ENCODE measurements around the gene SAMD4B. TPM values are rescaled to one million over a fixed set of nuclear protein-coding genes. Genes with fewer than 3 reads are reported as not detected.
A peak's percentile ranks its signal among the peaks of the same experiment; 100 is the strongest.
"Not testable (repeated sequence)": the region's sequence is repeated elsewhere in the genome, so short reads cannot be mapped to it uniquely, and the experiment has no call there.

The SAMD4B gene
- total and polyA plus RNA-seq, 7 experiments from 2014 or later: 7.3 to 84.6 (median 64.0) TPM

- Mint-ChIP-seq H3K27ac (peak overlapping the region in 3 of 9 donors; percentile 5 to 46 (median 38)), H3K36me3 (peaks cover 6 to 62% (median 18%) of the 10 kb centered on the region in 5 donors)
- POLR2A ChIA-PET: interaction anchor here (0.6 kb wide), 1 partner anchor 17 kb away, joined by 4 read pairs; no protein-coding TSS in a partner anchor
- DNase-seq; ATAC-seq; H3K27me3 Mint-ChIP-seq; CTCF ChIA-PET; H3K4me3 Mint-ChIP-seq; H3K27me3 ChIP-seq (ENCODE audit: control insufficient read depth in 2 of 2, insufficient read depth in 2 of 2, low read length in 2 of 2); intact Hi-C loops (cut with micrococcal nuclease); H3K27ac ChIP-seq (ENCODE audit: low read depth, low read length); H3K4me3 ChIP-seq (ENCODE audit: low read length); H3K4me1 ChIP-seq (ENCODE audit: control insufficient read depth in 2 of 2, insufficient read depth in 2 of 2, low read length in 2 of 2); H3K9me3 Mint-ChIP-seq; H3K9me3 ChIP-seq (ENCODE audit: control insufficient read depth in 2 of 3, low read length in 3 of 3); H3K4me1 Mint-ChIP-seq: not testable (repeated sequence)
- peaks cover 4 to 96% (median 30%) of the 10 kb centered on the region in 3 experiments for H3K36me3 ChIP-seq (ENCODE audit: control insufficient read depth in 2 of 3, insufficient read depth in 3 of 3, low read length in 3 of 3)
Measured at GRCh38 chr19:39379366-39379765, 37.1 kb downstream of the SAMD4B start.

GRCh38 chr19:39379865-39380396, 37.7 kb downstream of the SAMD4B start:
- H3K27ac ChIP-seq (ENCODE audit: low read depth, low read length): no peak overlapping the region
- H3K36me3 ChIP-seq (ENCODE audit: control insufficient read depth in 2 of 3, insufficient read depth in 3 of 3, low read length in 3 of 3): peaks cover 4 to 100% (median 30%) of the 10 kb centered on the region in 3 experiments
- no peaks in the 10 kb centered on the region for H3K9me3 ChIP-seq (ENCODE audit: control insufficient read depth in 2 of 3, low read length in 3 of 3)
- Mint-ChIP-seq H3K27ac (peak overlapping the region in 2 of 9 donors; percentile 19 to 52), H3K4me3 (no peak overlapping the region), H3K4me1 (no peaks in the 10 kb centered on the region), H3K36me3 (peaks cover 6 to 59% (median 16%) of the 10 kb centered on the region in 5 donors), H3K27me3 (no peaks in the 10 kb centered on the region), H3K9me3 (no peaks in the 10 kb centered on the region)
- H3K4me3 ChIP-seq (ENCODE audit: low read length): no peak overlapping the region
- DNase-seq: no peak
- CTCF ChIA-PET: no interaction called here
- no peaks in the 10 kb centered on the region for H3K4me1 ChIP-seq (ENCODE audit: control insufficient read depth in 2 of 2, insufficient read depth in 2 of 2, low read length in 2 of 2)
- POLR2A ChIA-PET: interaction anchor here (0.6 kb wide), 1 partner anchor 18 kb away, joined by 4 read pairs; no protein-coding TSS in a partner anchor
- no peak for ATAC-seq
- intact Hi-C loops (cut with micrococcal nuclease): no loop called here
- no peaks in the 10 kb centered on the region for H3K27me3 ChIP-seq (ENCODE audit: control insufficient read depth in 2 of 2, insufficient read depth in 2 of 2, low read length in 2 of 2)

- Histone ChIP-seq H3K4me3 (ENCODE audit: low read length) (no peak overlapping the region), H3K9me3 (ENCODE audit: control insufficient read depth in 2 of 3, low read length in 3 of 3) (no peaks in the 10 kb centered on the region), H3K27ac (ENCODE audit: low read depth, low read length) (no peak overlapping the region), H3K27me3 (ENCODE audit: control insufficient read depth in 2 of 2, insufficient read depth in 2 of 2, low read length in 2 of 2) (no peaks in the 10 kb centered on the region), H3K4me1 (ENCODE audit: control insufficient read depth in 2 of 2, insufficient read depth in 2 of 2, low read length in 2 of 2) (no peaks in the 10 kb centered on the region), H3K36me3 (ENCODE audit: control insufficient read depth in 2 of 3, insufficient read depth in 3 of 3, low read length in 3 of 3) (peaks cover 4 to 100% (median 30%) of the 10 kb centered on the region in 3 experiments)
- DNase-seq: no peak
- Mint-ChIP-seq H3K4me3 (no peak overlapping the region), H3K27ac (peak overlapping the region in 4 of 9 donors; percentile 2 to 79 (median 38)), H3K36me3 (peaks cover 7 to 60% (median 12%) of the 10 kb centered on the region in 5 donors), H3K27me3 (no peaks in the 10 kb centered on the region), H3K4me1 (peaks cover 0 to 2% (median 0%) of the 10 kb centered on the region in 7 donors), H3K9me3 (no peaks in the 10 kb centered on the region)
- CTCF ChIA-PET: no interaction called here
- ATAC-seq: no peak
- POLR2A ChIA-PET: no interaction called here
- intact Hi-C loops (cut with micrococcal nuclease): no loop called here
Measured at GRCh38 chr19:39380521-39381502, 38.6 kb downstream of the SAMD4B start.

GRCh38 chr19:39381910-39382611, 39.8 kb downstream of the SAMD4B start:
- ChIA-PET POLR2A (no interaction called here), CTCF (no interaction called here)
- H3K27ac ChIP-seq (ENCODE audit: low read depth, low read length): no peak overlapping the region
- H3K36me3 ChIP-seq (ENCODE audit: control insufficient read depth in 2 of 3, insufficient read depth in 3 of 3, low read length in 3 of 3): peaks cover 0 to 100% (median 30%) of the 10 kb centered on the region in 3 experiments
- no peaks in the 10 kb centered on the region for H3K4me1 ChIP-seq (ENCODE audit: control insufficient read depth in 2 of 2, insufficient read depth in 2 of 2, low read length in 2 of 2)
- Mint-ChIP-seq H3K9me3 (no peaks in the 10 kb centered on the region), H3K4me1 (peaks cover 0 to 4% (median 0%) of the 10 kb centered on the region in 7 donors), H3K27ac (peak overlapping the region in 3 of 9 donors; percentile 18 to 70 (median 65)), H3K4me3 (no peak overlapping the region), H3K36me3 (peaks cover 8 to 60% (median 12%) of the 10 kb centered on the region in 5 donors), H3K27me3 (no peaks in the 10 kb centered on the region)
- intact Hi-C loops (cut with micrococcal nuclease): no loop called here
- no peak overlapping the region for H3K4me3 ChIP-seq (ENCODE audit: low read length)
- no peaks in the 10 kb centered on the region for H3K9me3 ChIP-seq (ENCODE audit: control insufficient read depth in 2 of 3, low read length in 3 of 3)
- H3K27me3 ChIP-seq (ENCODE audit: control insufficient read depth in 2 of 2, insufficient read depth in 2 of 2, low read length in 2 of 2): no peaks in the 10 kb centered on the region
- ATAC-seq: no peak
- DNase-seq: no peak

- intact Hi-C loops (cut with micrococcal nuclease): no loop called here
- peaks cover 8 to 52% (median 11%) of the 10 kb centered on the region in 5 donors for H3K36me3 Mint-ChIP-seq
- ATAC-seq (no peak), DNase-seq (no peak)
- peak overlapping the region in 4 of 9 donors; percentile 22 to 66 (median 40) for H3K27ac Mint-ChIP-seq
- H3K4me1 Mint-ChIP-seq: peaks cover 0 to 4% (median 0%) of the 10 kb centered on the region in 7 donors
- CTCF ChIA-PET: no interaction called here
- H3K4me3 Mint-ChIP-seq: no peak overlapping the region
- H3K4me1 ChIP-seq (ENCODE audit: control insufficient read depth in 2 of 2, insufficient read depth in 2 of 2, low read length in 2 of 2): no peaks in the 10 kb centered on the region
- peaks cover 4 to 96% (median 20%) of the 10 kb centered on the region in 3 experiments for H3K36me3 ChIP-seq (ENCODE audit: control insufficient read depth in 2 of 3, insufficient read depth in 3 of 3, low read length in 3 of 3)
- no peaks in the 10 kb centered on the region for H3K27me3 Mint-ChIP-seq
- no peaks in the 10 kb centered on the region for H3K9me3 ChIP-seq (ENCODE audit: control insufficient read depth in 2 of 3, low read length in 3 of 3)
- no peaks in the 10 kb centered on the region for H3K27me3 ChIP-seq (ENCODE audit: control insufficient read depth in 2 of 2, insufficient read depth in 2 of 2, low read length in 2 of 2)
- no peaks in the 10 kb centered on the region for H3K9me3 Mint-ChIP-seq
- no peak overlapping the region for H3K27ac ChIP-seq (ENCODE audit: low read depth, low read length)
- POLR2A ChIA-PET: no interaction called here
- no peak overlapping the region for H3K4me3 ChIP-seq (ENCODE audit: low read length)
Measured at GRCh38 chr19:39382991-39383828, 41.0 kb downstream of the SAMD4B start.

Data from naive thymus-derived CD4-positive, alpha-beta T cell (primary cell).